Activated naive CD4-positive, alpha-beta T cell treated with anti-CD3 and anti-CD28 coated beads, Interleukin-2, amount 10 ng/mL, durations not matched to agents 7 days and 5 days (primary cell): ENCODE data around the gene LRFN4.
"Not testable (repeated sequence)": the region's sequence is repeated elsewhere in the genome, so short reads cannot be mapped to it uniquely, and the experiment has no call there.

ENCODE experiments used
- CTCF ChIA-PET: fragments of 350-600 bp; sonication (Branson Sonifier 250); formaldehyde crosslinking; loops from one replicate; lab custom pipeline; 2021; ENCODE audit warnings: antibody characterized with exemption; lab: Charles Lee
- DNase-seq: peaks from one replicate; pipeline ENCODE4 v3.0.0-alpha.2; 2020
- H3K27ac Mint-ChIP-seq: one replicate; pipeline ENCODE4 v1.8.0; 2021; ENCODE audit warnings: mild to moderate bottlenecking, moderate library complexity, mixed read lengths
- H3K27me3 Mint-ChIP-seq: one replicate; pipeline ENCODE4 v1.8.0; 2021; ENCODE audit warnings: mild to moderate bottlenecking, mixed read lengths
- H3K36me3 Mint-ChIP-seq: one replicate; pipeline ENCODE4 v1.8.0; 2021; ENCODE audit warnings: mixed read lengths
- H3K4me1 Mint-ChIP-seq: one replicate; pipeline ENCODE4 v1.8.0; 2021; ENCODE audit warnings: mixed read lengths
- H3K4me3 Mint-ChIP-seq: one replicate; pipeline ENCODE4 v1.8.0; 2021; ENCODE audit warnings: mild to moderate bottlenecking, moderate library complexity, mixed read lengths
- H3K9me3 Mint-ChIP-seq: one replicate; pipeline ENCODE4 v1.8.0; 2021; ENCODE audit warnings: mixed read lengths

The LRFN4 gene

DNA sequence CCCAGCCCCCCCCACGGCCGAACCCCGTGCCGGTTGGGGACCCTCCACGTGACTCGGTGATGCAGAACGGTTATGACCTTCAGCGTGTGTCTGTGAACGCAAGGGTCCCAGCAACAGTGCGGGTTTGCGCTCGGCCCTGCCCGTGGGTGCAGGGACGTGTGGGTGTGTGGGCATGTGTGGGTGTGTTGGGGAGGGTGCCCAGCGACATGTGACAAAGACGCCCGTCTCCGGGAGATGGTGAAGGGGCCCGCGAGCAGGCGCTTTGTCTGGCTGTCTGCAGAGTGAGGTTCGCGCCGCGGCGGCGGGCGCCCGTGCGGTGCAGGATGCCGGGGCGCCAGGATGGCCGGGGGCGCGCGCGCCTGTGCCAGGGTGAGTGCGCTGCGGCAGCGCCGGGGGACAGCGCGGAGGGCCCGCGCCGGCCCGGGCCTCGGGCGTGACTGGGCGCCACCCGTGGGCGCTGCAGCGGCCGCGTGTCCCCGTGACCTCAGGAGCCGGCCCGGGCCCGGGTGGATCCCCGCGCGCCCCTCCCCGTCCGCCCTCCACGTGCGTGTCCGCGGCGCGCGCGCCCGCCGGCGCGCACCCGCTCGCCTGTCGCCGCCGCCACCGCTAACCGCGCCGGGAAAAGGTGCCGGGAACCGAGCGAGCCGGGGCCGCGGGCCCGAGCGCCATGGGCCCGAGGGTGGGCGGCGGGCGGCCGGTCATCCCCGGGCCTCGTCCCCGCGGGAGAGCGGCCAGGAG is at the start of gene LRFN4:
TSS of gene LRFN4 (plus strand) at position 569 of the 738 bp plus-strand sequence. CDS start 681 bp downstream, outside the sequence.
- H3K27ac Mint-ChIP-seq: peak within 1 kb of the TSS; percentile 90
- H3K9me3 Mint-ChIP-seq: no peaks in the 10 kb centered on the region
- peaks cover 3% of the 10 kb centered on the region for H3K27me3 Mint-ChIP-seq
- H3K36me3 Mint-ChIP-seq: no peaks in the 10 kb centered on the region
- DNase-seq: no peak
- peaks cover 28% of the 10 kb centered on the region for H3K4me1 Mint-ChIP-seq
- CTCF ChIA-PET: interaction anchor here (2.5 kb wide), 1 partner anchor 13 kb away, joined by 8 read pairs; the partner anchor contains the start of gene RCE1
- H3K4me3 Mint-ChIP-seq: peak within 1 kb of the TSS; percentile 86

DNA sequence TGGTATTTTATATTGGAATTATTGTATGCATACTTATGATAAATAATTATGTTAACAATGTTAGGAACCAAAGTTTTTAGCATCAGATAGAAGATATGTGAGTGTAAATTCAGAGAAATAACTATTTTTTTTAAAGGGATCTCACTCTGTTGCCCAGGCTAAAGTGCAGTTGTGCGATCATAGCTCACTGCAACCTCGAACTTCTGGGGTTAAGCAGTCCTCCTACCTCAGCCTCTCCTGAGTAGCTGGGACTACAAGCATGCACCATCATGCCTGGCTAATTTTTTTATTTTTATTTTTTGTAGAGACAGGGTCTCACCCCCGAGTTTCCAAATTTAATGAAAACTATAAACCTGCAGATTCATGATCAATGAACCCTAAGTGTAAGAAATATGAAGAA is 47.3 kb upstream of the LRFN4 start:
- no peak overlapping the region for H3K4me3 Mint-ChIP-seq
- H3K27ac Mint-ChIP-seq: no peak overlapping the region
- peaks cover 2% of the 10 kb centered on the region for H3K36me3 Mint-ChIP-seq
- DNase-seq: no peak
- H3K4me1 Mint-ChIP-seq: no peaks in the 10 kb centered on the region
- CTCF ChIA-PET: no interaction called here
- no peaks in the 10 kb centered on the region for H3K27me3 Mint-ChIP-seq
- no peaks in the 10 kb centered on the region for H3K9me3 Mint-ChIP-seq

DNA sequence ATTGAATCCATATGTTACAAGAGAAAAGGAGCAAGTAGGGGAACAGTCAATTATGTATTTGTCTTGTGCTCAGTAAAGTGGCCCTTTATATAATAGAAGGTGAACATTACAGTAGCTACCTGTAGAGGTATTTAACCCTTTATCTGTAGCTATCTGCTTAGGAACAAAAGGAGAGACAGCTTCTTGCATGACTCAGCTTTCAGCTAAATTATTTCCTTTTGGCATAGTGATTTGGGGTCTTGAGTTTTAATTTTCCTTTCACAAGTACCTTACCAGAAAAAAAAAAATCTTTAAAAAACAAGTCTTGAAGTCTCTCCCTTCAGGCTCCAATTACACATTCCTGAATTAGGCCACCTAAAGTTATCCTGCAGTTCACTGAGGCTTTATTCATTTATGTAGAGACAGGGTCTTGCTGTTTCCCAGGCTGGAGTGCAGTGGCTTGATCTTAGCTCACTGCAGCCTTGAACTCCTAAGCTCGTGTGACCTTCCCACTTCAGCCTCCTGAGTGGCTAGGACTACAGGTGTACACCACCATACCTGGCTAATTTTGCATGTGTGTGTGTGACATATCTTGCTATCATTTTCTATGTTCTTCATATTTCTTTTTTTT is 46.2 kb upstream of the LRFN4 start:
- H3K9me3 Mint-ChIP-seq: no peaks in the 10 kb centered on the region
- H3K36me3 Mint-ChIP-seq: peaks cover 2% of the 10 kb centered on the region
- DNase-seq: no peak
- H3K27ac Mint-ChIP-seq: no peak overlapping the region
- H3K27me3 Mint-ChIP-seq: no peaks in the 10 kb centered on the region
- CTCF ChIA-PET: no interaction called here
- no peaks in the 10 kb centered on the region for H3K4me1 Mint-ChIP-seq
- H3K4me3 Mint-ChIP-seq: no peak overlapping the region

DNA sequence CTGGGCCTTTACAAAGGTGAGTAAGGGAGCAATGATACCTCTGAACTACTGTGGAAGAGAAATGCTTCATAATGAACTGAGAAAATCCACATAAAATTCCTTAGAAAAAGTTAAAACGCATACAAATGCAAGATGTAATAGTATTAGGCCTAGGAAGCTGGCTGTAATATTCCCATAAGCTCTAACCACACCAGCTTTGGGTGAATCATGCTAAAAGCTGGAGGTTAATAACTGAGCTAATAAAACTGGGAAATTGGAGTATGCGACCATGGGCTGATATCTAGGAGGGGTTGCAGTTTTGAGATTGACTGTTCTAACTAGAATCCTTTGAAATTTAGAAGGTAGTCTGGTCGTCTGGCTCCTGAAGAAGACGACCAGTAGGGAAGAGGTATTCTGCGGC is 42.2 kb upstream of the LRFN4 start:
- H3K9me3 Mint-ChIP-seq: no peaks in the 10 kb centered on the region
- CTCF ChIA-PET: no interaction called here
- no peak overlapping the region for H3K27ac Mint-ChIP-seq
- no peaks in the 10 kb centered on the region for H3K36me3 Mint-ChIP-seq
- no peak overlapping the region for H3K4me3 Mint-ChIP-seq
- H3K27me3 Mint-ChIP-seq: no peaks in the 10 kb centered on the region
- DNase-seq: no peak
- H3K4me1 Mint-ChIP-seq: no peaks in the 10 kb centered on the region

DNA sequence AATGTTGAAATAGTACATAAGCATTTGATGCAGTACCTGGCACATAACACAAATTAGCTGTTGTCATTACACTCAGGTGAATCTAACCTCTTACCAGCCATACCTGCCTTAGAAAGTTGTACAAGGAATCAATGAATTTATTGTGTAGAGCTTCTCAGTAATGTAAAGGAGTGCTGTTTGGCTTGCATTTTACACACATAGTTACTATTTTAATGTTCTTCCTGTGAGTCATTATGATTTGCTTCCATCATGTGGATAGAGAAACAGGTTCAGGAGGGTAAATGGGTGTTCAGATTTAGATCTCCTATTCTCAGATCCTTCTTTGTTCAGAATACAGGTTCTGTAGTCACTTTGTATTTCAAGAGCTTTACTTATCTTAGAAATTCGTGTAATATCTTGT is 41.2 kb upstream of the LRFN4 start:
- CTCF ChIA-PET: interaction anchor here (1.0 kb wide), 1 partner anchor 18 kb away, joined by 3 read pairs; no protein-coding TSS in a partner anchor
- H3K4me1 Mint-ChIP-seq: no peaks in the 10 kb centered on the region
- H3K4me3 Mint-ChIP-seq: no peak overlapping the region
- H3K9me3 Mint-ChIP-seq: no peaks in the 10 kb centered on the region
- no peak overlapping the region for H3K27ac Mint-ChIP-seq
- no peaks in the 10 kb centered on the region for H3K36me3 Mint-ChIP-seq
- no peaks in the 10 kb centered on the region for H3K27me3 Mint-ChIP-seq
- DNase-seq: no peak

DNA sequence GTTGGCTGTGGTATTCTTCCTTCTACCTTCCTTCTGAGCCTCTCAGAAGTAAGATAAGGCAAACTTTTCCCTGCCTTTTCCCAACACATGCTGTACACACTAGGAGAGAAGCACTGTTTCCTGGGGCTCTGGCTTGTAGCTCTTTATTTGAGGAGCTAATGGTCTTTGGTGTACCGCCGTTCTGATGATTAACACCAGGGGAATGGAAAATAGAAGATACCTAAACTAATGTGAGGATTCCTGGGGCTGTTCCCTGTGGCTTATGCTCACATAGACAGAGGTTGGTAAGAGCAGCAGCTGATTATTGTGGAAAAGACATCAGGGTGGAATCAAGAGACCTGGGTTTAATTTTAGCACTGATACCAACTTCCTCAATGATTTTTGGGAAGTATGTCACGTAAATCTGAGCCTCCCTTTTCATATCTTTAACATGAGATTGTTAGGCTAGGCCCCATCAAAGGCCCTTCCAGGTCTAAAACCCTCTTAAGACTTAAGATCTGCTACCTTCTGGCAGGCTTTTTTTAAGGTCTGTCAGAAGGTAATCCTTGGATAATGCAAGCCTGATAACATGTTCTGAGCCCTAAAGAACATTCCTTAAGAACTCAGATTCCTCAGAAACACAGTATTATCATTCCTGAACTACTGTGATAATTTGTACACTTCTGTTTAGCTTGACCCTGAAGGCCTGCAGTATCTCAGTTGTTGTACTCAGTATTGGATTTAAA is 38.5 kb upstream of the LRFN4 start:
- no peaks in the 10 kb centered on the region for H3K9me3 Mint-ChIP-seq
- no peaks in the 10 kb centered on the region for H3K36me3 Mint-ChIP-seq
- no peak for DNase-seq
- H3K4me1 Mint-ChIP-seq: no peaks in the 10 kb centered on the region
- H3K4me3 Mint-ChIP-seq: no peak overlapping the region
- CTCF ChIA-PET: no interaction called here
- no peak overlapping the region for H3K27ac Mint-ChIP-seq
- H3K27me3 Mint-ChIP-seq: no peaks in the 10 kb centered on the region

DNA sequence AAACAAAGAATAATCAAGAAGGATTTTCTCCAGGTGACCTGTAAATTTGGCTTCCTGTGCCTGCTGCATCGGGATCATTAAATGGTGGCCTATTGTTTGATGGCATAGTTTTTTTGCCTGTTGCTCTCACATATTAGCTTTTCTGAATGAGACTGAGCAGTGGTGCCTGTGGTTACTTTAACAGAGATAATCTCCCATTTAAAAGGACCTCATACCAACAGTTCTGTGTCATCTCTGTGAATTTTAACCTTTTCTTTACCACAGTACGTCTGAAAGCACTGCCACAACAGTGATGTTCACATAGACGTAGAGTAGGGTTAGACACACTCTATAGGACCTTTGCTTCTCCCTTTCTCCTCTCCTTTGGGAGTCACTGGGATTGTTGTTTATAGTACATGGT is 36.5 kb upstream of the LRFN4 start:
- no peak overlapping the region for H3K27ac Mint-ChIP-seq
- DNase-seq: no peak
- no peaks in the 10 kb centered on the region for H3K9me3 Mint-ChIP-seq
- no peaks in the 10 kb centered on the region for H3K36me3 Mint-ChIP-seq
- H3K4me3 Mint-ChIP-seq: no peak overlapping the region
- no peaks in the 10 kb centered on the region for H3K27me3 Mint-ChIP-seq
- CTCF ChIA-PET: no interaction called here
- no peaks in the 10 kb centered on the region for H3K4me1 Mint-ChIP-seq

DNA sequence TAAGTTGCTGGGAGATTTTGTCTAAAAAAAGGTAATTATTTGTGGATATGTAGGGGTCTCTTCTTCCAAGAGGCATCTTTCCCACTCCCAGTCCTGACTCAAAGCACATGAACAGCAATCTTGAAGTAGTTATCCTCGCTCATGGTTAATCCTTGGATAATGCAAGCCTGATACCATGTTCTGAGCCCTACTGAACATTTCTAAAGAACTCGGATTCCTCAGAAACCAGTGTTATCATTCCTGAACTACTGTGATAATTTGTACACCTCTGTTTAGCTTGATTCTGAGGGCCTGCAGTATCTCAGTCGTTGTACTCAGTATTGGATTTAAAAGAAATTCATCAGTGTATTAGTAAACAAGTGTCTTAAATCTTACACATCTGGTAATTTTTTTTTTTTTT is 36.0 kb upstream of the LRFN4 start:
- H3K36me3 Mint-ChIP-seq: no peaks in the 10 kb centered on the region
- DNase-seq: no peak
- H3K27me3 Mint-ChIP-seq: no peaks in the 10 kb centered on the region
- no peak overlapping the region for H3K4me3 Mint-ChIP-seq
- CTCF ChIA-PET: no interaction called here
- H3K9me3 Mint-ChIP-seq: no peaks in the 10 kb centered on the region
- H3K27ac Mint-ChIP-seq: no peak overlapping the region
- H3K4me1 Mint-ChIP-seq: no peaks in the 10 kb centered on the region

DNA sequence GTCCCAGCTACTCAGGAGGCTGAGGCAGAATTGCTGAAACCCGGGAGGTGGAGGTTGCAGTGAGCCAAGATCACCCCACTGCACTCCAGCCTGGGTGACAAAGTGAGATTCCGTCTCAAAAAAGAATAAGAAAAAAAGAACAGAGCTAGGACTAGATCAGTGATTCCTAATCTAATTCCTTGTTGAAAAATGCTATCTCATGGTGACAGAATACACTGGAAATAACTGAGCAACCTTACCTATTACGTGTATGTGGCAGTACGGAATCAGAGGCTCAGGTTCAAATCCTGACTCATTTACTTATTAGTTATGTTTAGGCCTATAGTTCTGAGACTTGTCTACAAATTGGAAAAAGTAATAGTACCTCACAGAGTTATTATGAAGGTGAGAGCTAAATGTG is 33.2 kb upstream of the LRFN4 start:
- Mint-ChIP-seq H3K9me3 (no peaks in the 10 kb centered on the region), H3K27me3 (no peaks in the 10 kb centered on the region), H3K36me3 (peaks cover 3% of the 10 kb centered on the region), H3K4me3 (no peak overlapping the region), H3K27ac (no peak overlapping the region), H3K4me1 (no peaks in the 10 kb centered on the region)
- no peak for DNase-seq
- CTCF ChIA-PET: interaction anchor here (1.6 kb wide), 1 partner anchor 244 kb away, joined by 4 read pairs; no protein-coding TSS in a partner anchor

DNA sequence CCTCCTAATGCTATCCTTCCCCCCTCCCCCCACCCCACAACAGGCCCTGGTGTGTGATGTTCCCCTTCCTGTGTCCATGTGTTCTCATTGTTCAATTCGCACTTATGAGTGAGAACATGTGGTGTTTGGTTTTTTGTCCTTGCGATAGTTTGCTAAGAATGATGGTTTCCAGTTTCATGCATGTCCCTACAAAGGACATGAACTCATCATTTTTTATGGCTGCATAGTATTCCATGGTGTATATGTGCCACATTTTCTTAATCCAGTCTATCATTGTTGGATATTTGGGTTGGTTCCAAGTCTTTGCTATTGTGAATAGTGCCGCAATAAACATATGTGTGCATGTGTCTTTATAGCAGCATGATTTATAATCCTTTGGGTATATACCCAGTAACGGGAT is 32.3 kb upstream of the LRFN4 start:
- H3K36me3 Mint-ChIP-seq, H3K4me3 Mint-ChIP-seq, DNase-seq, H3K27me3 Mint-ChIP-seq, H3K27ac Mint-ChIP-seq, H3K9me3 Mint-ChIP-seq, H3K4me1 Mint-ChIP-seq: not testable (repeated sequence)
- CTCF ChIA-PET: interaction anchor here (1.6 kb wide), 1 partner anchor 245 kb away, joined by 4 read pairs; no protein-coding TSS in a partner anchor

DNA sequence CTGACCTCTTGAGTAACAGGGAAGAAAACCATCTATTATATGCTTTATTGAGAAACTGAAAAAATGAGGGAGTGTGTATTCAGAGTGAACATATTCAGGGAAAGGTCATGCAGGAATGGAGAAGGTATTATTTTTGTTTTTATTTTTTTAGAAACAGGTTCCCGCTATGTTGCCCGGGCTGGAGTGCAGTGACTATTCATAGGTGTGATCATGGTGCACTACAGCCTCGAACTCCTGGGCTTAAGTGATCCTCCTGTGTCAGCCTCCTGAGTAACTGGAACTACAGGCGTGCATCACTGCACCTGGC is 22.4 kb upstream of the LRFN4 start:
- peaks cover 10% of the 10 kb centered on the region for H3K36me3 Mint-ChIP-seq
- no peaks in the 10 kb centered on the region for H3K9me3 Mint-ChIP-seq
- no peaks in the 10 kb centered on the region for H3K27me3 Mint-ChIP-seq
- no peak for DNase-seq
- CTCF ChIA-PET: interaction anchor here (0.8 to 4.2 kb wide), 10 partner anchors 8 to 257 kb away, joined by 3 to 47 read pairs (median 4); partner anchors contain the start of gene RCE1
- H3K27ac Mint-ChIP-seq: peak overlapping the region; percentile 24
- H3K4me1 Mint-ChIP-seq: peaks cover 10% of the 10 kb centered on the region
- no peak overlapping the region for H3K4me3 Mint-ChIP-seq

DNA sequence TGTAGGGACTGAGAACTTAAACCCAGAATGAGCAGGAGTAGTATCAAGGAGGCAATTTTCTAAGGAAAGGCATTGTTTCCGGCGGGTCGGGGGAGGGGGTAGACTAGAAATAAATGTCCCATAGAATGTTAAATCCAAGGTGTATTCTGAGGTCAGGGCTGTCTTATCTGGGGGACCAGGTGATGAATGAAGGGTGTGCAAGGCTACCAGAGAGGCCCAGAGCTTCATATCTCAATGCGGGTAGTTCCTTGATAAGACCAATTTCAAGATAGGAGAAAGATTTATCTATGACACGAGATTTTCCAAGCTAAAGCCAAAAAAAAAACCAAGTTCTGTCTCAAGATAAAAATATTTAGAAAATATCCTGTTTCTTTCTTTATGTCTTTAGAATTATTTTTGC is 21.9 kb upstream of the LRFN4 start:
- no peak for DNase-seq
- CTCF ChIA-PET: interaction anchor here (0.7 to 4.2 kb wide), 11 partner anchors 8 to 257 kb away, joined by 3 to 47 read pairs (median 3); partner anchors contain the start of gene RCE1
- Mint-ChIP-seq H3K36me3 (peaks cover 10% of the 10 kb centered on the region), H3K27me3 (no peaks in the 10 kb centered on the region), H3K4me1 (peaks cover 12% of the 10 kb centered on the region), H3K9me3 (no peaks in the 10 kb centered on the region), H3K4me3 (no peak overlapping the region), H3K27ac (no peak overlapping the region)

DNA sequence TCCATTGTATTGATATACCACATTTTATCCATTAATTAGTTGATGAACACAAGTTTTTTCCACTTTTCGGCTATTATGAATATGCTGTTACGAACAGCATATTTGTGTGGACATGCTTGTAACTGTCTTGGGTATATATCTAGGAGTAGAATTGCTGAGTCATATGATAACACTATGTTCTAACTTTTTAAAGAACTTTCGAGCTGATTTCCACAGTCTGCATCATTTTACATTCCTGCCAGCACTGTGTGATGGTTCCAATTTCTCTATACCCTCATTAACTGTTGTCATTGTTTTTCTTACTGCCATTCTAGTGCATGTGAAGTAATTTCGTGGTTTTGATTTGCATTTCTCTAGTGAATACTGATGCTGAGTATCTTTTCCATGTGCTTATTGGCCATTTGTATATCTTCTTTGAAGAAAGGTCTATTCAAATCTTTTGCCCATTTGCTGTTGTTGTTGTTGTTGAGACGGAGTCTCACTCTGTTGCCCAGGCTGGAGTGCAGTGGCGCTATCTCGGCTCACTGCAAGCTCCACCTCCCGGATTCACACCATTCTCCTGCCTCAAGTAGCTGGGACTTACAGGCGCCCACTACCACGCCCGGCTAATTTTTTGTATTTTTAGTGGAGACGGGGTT is 21.0 kb upstream of the LRFN4 start:
- no peak overlapping the region for H3K4me3 Mint-ChIP-seq
- no peaks in the 10 kb centered on the region for H3K27me3 Mint-ChIP-seq
- peaks cover 18% of the 10 kb centered on the region for H3K36me3 Mint-ChIP-seq
- CTCF ChIA-PET: interaction anchor here (0.7 to 1.4 kb wide), 3 partner anchors 139 to 450 kb away, joined by 3 read pairs; no protein-coding TSS in a partner anchor
- H3K27ac Mint-ChIP-seq: no peak overlapping the region
- no peaks in the 10 kb centered on the region for H3K9me3 Mint-ChIP-seq
- no peak for DNase-seq
- peaks cover 22% of the 10 kb centered on the region for H3K4me1 Mint-ChIP-seq
